HFFc6 (cell line): ENCODE data around the gene MAGOH. TPM values are rescaled to one million over a fixed set of nuclear protein-coding genes. Genes with fewer than 3 reads are reported as not detected.
"Not testable (repeated sequence)": the region's sequence is repeated elsewhere in the genome, so short reads cannot be mapped to it uniquely, and the experiment has no call there.

ENCODE experiments used
- DNase-seq: peaks from one replicate; pipeline ENCODE4 v3.0.0-alpha.2; 2018
- H3K27ac Mint-ChIP-seq: 2 replicates; pipeline ENCODE4 v1.8.0; 2020; ENCODE audit warnings: mild to moderate bottlenecking, mixed read lengths
- H3K27me3 Mint-ChIP-seq: 2 replicates; pipeline ENCODE4 v1.8.0; 2021; ENCODE audit warnings: mild to moderate bottlenecking, moderate library complexity, mixed read lengths; ENCODE audit not compliant: insufficient read depth
- H3K36me3 Mint-ChIP-seq: 2 replicates; pipeline ENCODE4 v1.8.0; 2021; ENCODE audit warnings: low read depth, mixed read lengths
- H3K4me1 Mint-ChIP-seq: 2 replicates; pipeline ENCODE4 v1.8.0; 2020; ENCODE audit warnings: low read depth, mixed read lengths
- H3K4me3 Mint-ChIP-seq: 2 replicates; pipeline ENCODE4 v1.8.0; 2020; ENCODE audit warnings: mild to moderate bottlenecking, moderate library complexity, mixed read lengths
- H3K9me3 Mint-ChIP-seq: 2 replicates; pipeline ENCODE4 v1.8.0; 2020; ENCODE audit warnings: mild to moderate bottlenecking, mixed read lengths
- total RNA-seq, 6 experiments: library from RNA; stranded (reverse); fragmentation: NEBNext Ultra II Directional; extraction: Animal tissue kit (Norgen Biotek cat#: 25700); gene quantifications; 2 replicates in 1 of 6; 3 replicates in 5 of 6; pipeline ENCODE4 v1.2.3, GENCODE V29; 2021
- TF ChIP-seq, protein P1 (sequence below): fragments of 200-600 bp; sonication (generic); IDR thresholded peaks from 2 replicates; pipeline ENCODE4 v1.5.0; 2021; ENCODE audit warnings: antibody characterized with exemption, mild to moderate bottlenecking

MAGOH gene
- total RNA-seq, 6 experiments from 2014 or later, result 34.9 to 54.2 (median 47.1) TPM

DNA sequence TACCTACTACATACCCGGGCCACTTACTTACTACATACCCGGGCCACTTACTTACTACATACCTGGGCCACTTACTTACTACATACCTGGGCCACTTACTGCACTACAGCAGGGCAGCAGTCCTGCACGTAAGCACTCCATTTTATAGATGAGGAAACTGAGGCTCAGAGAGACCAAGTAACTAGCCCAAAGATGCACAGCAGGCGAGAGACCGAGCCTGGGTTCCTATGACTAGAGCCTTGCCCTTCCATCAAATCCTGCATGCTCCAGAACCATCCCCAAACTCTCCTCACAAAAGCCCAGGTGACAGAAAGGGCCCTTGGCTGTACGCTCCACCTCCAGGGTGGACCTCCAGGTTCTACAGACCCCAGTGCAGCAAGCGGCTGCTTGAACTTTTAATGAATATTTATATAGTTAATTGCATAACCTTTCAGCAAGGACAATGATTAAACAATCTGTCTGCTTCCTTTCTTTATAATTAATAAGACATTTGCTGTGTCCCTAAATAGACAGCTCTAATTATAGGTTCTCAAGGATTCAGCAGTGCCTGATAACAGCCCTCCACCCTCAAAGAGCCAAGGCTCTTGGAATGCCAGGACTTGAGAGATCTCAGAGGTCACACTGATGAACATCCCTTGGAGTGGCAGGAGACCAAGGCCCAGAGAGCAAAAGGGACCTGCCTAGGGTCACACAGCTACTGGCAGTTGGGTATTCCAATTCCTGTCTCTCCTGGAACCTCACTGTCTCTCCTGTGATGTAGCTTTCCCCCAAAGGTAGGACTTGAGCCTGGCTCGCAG lies 46.1 kb upstream of the MAGOH start:
- no peak overlapping the region for H3K4me3 Mint-ChIP-seq
- TF ChIP-seq, protein P1, sequence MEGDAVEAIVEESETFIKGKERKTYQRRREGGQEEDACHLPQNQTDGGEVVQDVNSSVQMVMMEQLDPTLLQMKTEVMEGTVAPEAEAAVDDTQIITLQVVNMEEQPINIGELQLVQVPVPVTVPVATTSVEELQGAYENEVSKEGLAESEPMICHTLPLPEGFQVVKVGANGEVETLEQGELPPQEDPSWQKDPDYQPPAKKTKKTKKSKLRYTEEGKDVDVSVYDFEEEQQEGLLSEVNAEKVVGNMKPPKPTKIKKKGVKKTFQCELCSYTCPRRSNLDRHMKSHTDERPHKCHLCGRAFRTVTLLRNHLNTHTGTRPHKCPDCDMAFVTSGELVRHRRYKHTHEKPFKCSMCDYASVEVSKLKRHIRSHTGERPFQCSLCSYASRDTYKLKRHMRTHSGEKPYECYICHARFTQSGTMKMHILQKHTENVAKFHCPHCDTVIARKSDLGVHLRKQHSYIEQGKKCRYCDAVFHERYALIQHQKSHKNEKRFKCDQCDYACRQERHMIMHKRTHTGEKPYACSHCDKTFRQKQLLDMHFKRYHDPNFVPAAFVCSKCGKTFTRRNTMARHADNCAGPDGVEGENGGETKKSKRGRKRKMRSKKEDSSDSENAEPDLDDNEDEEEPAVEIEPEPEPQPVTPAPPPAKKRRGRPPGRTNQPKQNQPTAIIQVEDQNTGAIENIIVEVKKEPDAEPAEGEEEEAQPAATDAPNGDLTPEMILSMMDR, result no peak
- no peaks in the 10 kb centered on the region for H3K27me3 Mint-ChIP-seq
- H3K9me3 Mint-ChIP-seq, result no peaks in the 10 kb centered on the region
- H3K4me1 Mint-ChIP-seq, result peaks cover 6% of the 10 kb centered on the region; the same call in 1 of the 2 replicates
- DNase-seq, result no peak
- no peak overlapping the region for H3K27ac Mint-ChIP-seq
- H3K36me3 Mint-ChIP-seq, result no peaks in the 10 kb centered on the region

DNA sequence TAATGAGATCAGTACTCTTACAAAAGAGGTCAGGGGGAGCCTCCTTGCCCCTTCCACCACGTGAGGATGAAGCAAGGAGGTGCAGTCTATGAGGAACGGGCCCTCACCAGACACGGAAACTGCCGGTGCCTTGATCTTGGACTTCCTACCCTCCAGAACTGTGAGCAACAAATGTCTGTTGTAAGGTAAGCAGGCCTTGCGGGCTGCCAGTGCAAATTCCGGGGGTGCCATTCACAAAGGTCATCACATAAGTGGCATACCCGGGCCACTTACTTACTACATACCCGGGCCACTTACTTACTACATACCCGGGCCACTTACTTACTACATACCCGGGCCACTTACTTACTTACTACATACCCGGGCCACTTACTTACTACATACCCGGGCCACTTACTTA lies 44.8 kb upstream of the MAGOH start:
- not testable (repeated sequence) for H3K36me3 Mint-ChIP-seq, DNase-seq, H3K4me1 Mint-ChIP-seq, H3K27ac Mint-ChIP-seq, H3K4me3 Mint-ChIP-seq, H3K9me3 Mint-ChIP-seq, H3K27me3 Mint-ChIP-seq

DNA sequence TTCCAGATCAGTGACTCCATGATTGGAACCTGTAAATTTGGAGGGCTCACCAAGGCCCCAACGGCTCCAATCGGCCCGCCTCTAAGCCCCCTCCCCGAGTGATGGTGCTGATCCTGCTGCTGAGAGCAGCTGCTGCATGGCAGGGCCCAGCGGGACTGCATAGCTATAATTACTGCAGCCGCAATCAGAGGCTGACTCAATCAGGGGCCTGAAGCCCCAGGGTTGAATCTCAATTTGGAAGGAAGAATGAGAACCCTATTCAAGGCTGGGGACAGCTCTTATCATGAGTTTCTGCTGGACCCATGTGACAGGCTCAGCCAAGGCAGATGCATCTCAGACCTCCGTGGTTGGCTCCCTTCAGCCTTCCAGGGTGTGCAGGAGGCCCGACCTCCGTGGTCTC lies 42.8 kb upstream of the MAGOH start:
- H3K27me3 Mint-ChIP-seq, result no peaks in the 10 kb centered on the region; the same call in 1 of the 2 replicates
- TF ChIP-seq, protein P1, result no peak
- no peak for DNase-seq
- no peaks in the 10 kb centered on the region for H3K36me3 Mint-ChIP-seq
- H3K4me3 Mint-ChIP-seq, result no peak overlapping the region
- no peaks in the 10 kb centered on the region for H3K9me3 Mint-ChIP-seq
- peaks cover 6% of the 10 kb centered on the region; the same call in 1 of the 2 replicates for H3K4me1 Mint-ChIP-seq
- H3K27ac Mint-ChIP-seq, result no peak overlapping the region

DNA sequence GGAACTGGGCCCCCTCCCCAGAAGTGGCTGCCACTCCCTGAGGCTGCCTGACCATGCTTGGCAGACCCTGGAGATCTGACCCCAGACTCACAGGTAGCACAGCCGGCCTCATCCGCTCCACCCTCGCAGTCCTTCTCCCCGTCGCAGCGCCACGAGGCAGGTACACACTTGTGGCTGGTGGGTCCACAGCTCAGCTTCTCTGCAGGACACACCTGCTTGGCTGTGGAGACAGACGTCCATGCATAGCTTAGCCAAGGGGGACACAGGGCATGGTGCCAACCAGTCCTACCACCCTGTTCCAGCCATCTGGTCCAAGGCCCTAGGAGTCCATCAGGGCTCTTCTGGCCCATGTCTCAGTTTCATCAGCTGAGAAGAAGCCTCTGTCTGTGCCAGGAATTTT lies 42.2 kb upstream of the MAGOH start:
- Mint-ChIP-seq H3K36me3 (no peaks in the 10 kb centered on the region), H3K4me1 (peaks cover 6% of the 10 kb centered on the region; the same call in 1 of the 2 replicates), H3K9me3 (no peaks in the 10 kb centered on the region), H3K4me3 (no peak overlapping the region), H3K27ac (no peak overlapping the region), H3K27me3 (no peaks in the 10 kb centered on the region; the same call in 1 of the 2 replicates)
- no peak for DNase-seq
- TF ChIP-seq, protein P1, result no peak

DNA sequence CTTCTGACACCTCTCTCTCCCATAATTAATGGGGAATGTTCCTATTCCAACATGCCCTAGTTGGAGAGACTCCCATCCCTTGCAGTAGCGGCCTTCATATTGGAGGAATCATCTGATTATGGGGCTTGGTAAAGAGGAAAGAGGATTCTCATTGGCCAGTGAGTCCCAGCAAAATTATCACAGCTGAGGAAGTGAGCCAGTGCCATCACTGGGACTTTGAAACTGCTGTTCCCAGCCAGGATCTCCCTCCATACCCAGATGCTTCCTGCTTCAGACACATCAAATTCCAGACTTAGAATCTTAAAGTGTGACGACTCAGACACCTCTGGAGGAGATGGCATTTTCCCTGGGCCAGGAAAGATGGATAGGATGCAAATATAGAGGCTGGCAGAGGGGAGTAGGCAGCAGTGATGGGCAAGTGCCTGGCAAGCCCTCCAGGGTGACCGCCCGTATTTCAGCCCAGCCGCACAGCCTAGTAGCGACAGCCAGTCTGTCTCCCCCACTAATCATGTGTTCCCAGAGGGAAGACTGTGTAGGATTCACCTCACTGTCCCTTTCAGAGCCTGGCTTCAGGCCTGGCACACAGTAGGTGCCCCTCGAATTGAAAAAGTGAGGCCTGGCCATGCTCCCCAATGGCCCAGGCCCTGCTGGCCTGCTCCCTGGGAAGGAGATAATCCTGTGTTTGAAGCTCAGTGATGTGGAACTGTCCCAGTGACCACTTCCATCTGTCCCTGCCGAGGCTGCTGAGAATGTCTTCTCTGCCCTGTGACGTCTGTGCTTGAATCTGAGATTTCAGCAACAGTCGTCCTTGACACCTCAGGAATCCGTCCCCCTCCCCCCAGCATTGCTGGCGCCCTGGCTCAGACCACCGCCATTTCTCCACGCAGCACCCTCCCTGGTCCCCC lies 41.2 kb upstream of the MAGOH start:
- H3K4me3 Mint-ChIP-seq, result no peak overlapping the region
- peaks cover 6% of the 10 kb centered on the region; the same call in 1 of the 2 replicates for H3K4me1 Mint-ChIP-seq
- H3K27me3 Mint-ChIP-seq, result no peaks in the 10 kb centered on the region; the same call in 1 of the 2 replicates

More for the DNA sequence above, 41.2 kb upstream of the MAGOH start:
- H3K27ac Mint-ChIP-seq, result no peak overlapping the region
- H3K9me3 Mint-ChIP-seq, result no peaks in the 10 kb centered on the region
- no peak for DNase-seq
- H3K36me3 Mint-ChIP-seq, result no peaks in the 10 kb centered on the region
- TF ChIP-seq, protein P1, result no peak
